KMS-11 (cell line): ENCODE data around the gene PUM2.

Experiments
- H2AFZ ChIP-seq: fragments of 200-600 bp; sonication (generic); 2 replicates; pipeline ENCODE4 v1.6.1; 2016; ENCODE audit warnings: antibody characterized with exemption, mixed run types, low read depth
- H3K27ac ChIP-seq: fragments of 200-600 bp; sonication (generic); 2 replicates; pipeline ENCODE4 v1.6.1; 2016; ENCODE audit warnings: mild to moderate bottlenecking, mixed run types
- H3K27me3 ChIP-seq: fragments of 200-600 bp; sonication (generic); 2 replicates; pipeline ENCODE4 v1.6.1; 2017; ENCODE audit warnings: mild to moderate bottlenecking, low read depth, mixed run types, moderate library complexity; ENCODE audit not compliant: insufficient read depth
- H3K36me3 ChIP-seq: fragments of 200-600 bp; sonication (generic); 2 replicates; pipeline ENCODE4 v1.6.1; 2017; ENCODE audit warnings: mild to moderate bottlenecking, mixed run types; ENCODE audit not compliant: insufficient read depth
- H3K4me1 ChIP-seq: fragments of 200-600 bp; sonication (generic); 2 replicates; pipeline ENCODE4 v1.6.1; 2016; ENCODE audit warnings: mild to moderate bottlenecking, low read depth, mixed run types; ENCODE audit not compliant: poor library complexity, severe bottlenecking
- H3K4me2 ChIP-seq: fragments of 200-600 bp; sonication (generic); 2 replicates; pipeline ENCODE4 v1.7.0; 2016; ENCODE audit warnings: mild to moderate bottlenecking, mixed run types
- H3K4me3 ChIP-seq: fragments of 200-600 bp; sonication (generic); IDR thresholded peaks from 2 replicates; pipeline ENCODE4 v1.6.1; 2017; ENCODE audit warnings: low read depth, low read length, mixed read lengths; ENCODE audit not compliant: insufficient read depth
- H3K79me2 ChIP-seq: fragments of 200-600 bp; sonication (generic); 2 replicates; pipeline ENCODE4 v1.6.1; 2016; ENCODE audit warnings: low read depth, mixed run types; ENCODE audit not compliant: insufficient read depth
- H3K9ac ChIP-seq: fragments of 200-600 bp; sonication (generic); 2 replicates; pipeline ENCODE4 v1.6.1; 2016; ENCODE audit warnings: mild to moderate bottlenecking, mixed run types
- H4K20me1 ChIP-seq: fragments of 200-600 bp; sonication (generic); 2 replicates; pipeline ENCODE4 v1.6.1; 2016; ENCODE audit warnings: mild to moderate bottlenecking, mixed run types; ENCODE audit not compliant: insufficient read depth
- CTCF ChIP-seq: fragments of 200-600 bp; sonication (generic); conservative IDR thresholded peaks from 2 replicates; pipeline ENCODE4 v1.6.1; 2017; ENCODE audit warnings: low read depth, mild to moderate bottlenecking, antibody characterized with exemption, low read length, moderate library complexity, mixed read lengths

The PUM2 gene

GRCh38 chr2:20353241-20353992 lies 2.8 kb upstream of the PUM2 start:
- peak overlapping the region; percentile 93; the same call in 1 of the 2 replicates for H3K27ac ChIP-seq
- H4K20me1 ChIP-seq = peaks cover 8% of the 10 kb centered on the region; the same call in 1 of the 2 replicates
- H2AFZ ChIP-seq = peak overlapping the region; percentile 70; the same call in 1 of the 2 replicates
- H3K79me2 ChIP-seq = peaks cover 20% of the 10 kb centered on the region
- no peaks in the 10 kb centered on the region for H3K36me3 ChIP-seq
- H3K4me1 ChIP-seq = peaks cover 29% of the 10 kb centered on the region
- H3K9ac ChIP-seq = no peak overlapping the region
- no peaks in the 10 kb centered on the region for H3K27me3 ChIP-seq
- no peak for TF ChIP-seq CTCF
- peak overlapping the region; percentile 88; the same call in 1 of the 2 replicates for H3K4me2 ChIP-seq
- no peak overlapping the region for H3K4me3 ChIP-seq

GRCh38 chr2:20352581-20353216 lies 2.1 kb upstream of the PUM2 start:
- Histone ChIP-seq H3K4me1 (peaks cover 36% of the 10 kb centered on the region), H3K9ac (peak overlapping the region; percentile 87; the same call in 1 of the 2 replicates), H3K79me2 (peaks cover 27% of the 10 kb centered on the region), H2AFZ (peak overlapping the region; percentile 70), H4K20me1 (peaks cover 15% of the 10 kb centered on the region), H3K36me3 (no peaks in the 10 kb centered on the region), H3K4me3 (peak overlapping the region; percentile 10), H3K27me3 (no peaks in the 10 kb centered on the region), H3K27ac (peak overlapping the region; percentile 93), H3K4me2 (peak overlapping the region; percentile 88)
- no peak for TF ChIP-seq CTCF

- Histone ChIP-seq H3K9ac (peak overlapping the region; percentile 87; the same call in 1 of the 2 replicates), H3K4me2 (peak overlapping the region; percentile 88), H3K79me2 (peaks cover 32% of the 10 kb centered on the region), H3K36me3 (no peaks in the 10 kb centered on the region), H3K27ac (peak overlapping the region; percentile 93), H3K27me3 (no peaks in the 10 kb centered on the region), H3K4me1 (peaks cover 41% of the 10 kb centered on the region), H3K4me3 (peak overlapping the region; percentile 10), H4K20me1 (peaks cover 20% of the 10 kb centered on the region), H2AFZ (peak overlapping the region; percentile 70)
- TF ChIP-seq CTCF = no peak
Observed at GRCh38 chr2:20352230-20352578, 1.6 kb upstream of the PUM2 start.

- Histone ChIP-seq H2AFZ (peak overlapping the region; percentile 70), H3K27me3 (no peaks in the 10 kb centered on the region), H3K79me2 (peaks cover 37% of the 10 kb centered on the region), H3K4me2 (peak overlapping the region; percentile 88), H3K4me3 (peak overlapping the region; percentile 67), H3K27ac (peak overlapping the region; percentile 93), H3K4me1 (peaks cover 46% of the 10 kb centered on the region), H3K36me3 (no peaks in the 10 kb centered on the region), H3K9ac (peak overlapping the region; percentile 87), H4K20me1 (peaks cover 25% of the 10 kb centered on the region)
- no peak for TF ChIP-seq CTCF
Observed at GRCh38 chr2:20351555-20352229, 1.0 kb upstream of the PUM2 start.
